GM18519 (cell line): ENCODE results near the gene RFFL.
"Not testable (repeated sequence)": the region's sequence is repeated elsewhere in the genome, so short reads cannot be mapped to it uniquely, and the experiment has no call there.

Experiments
- ATAC-seq: cut with Tn5 transposase; IDR thresholded peaks from one replicate; pipeline ENCODE4 v1.9.1; 2021; ENCODE audit warnings: mild to moderate bottlenecking, moderate library complexity; ENCODE audit not compliant: unreplicated experiment, low FRiP score

RFFL gene

GRCh38 chr17:35050170-35050569 lies 13.3 kb downstream of the RFFL start:
- no peak for ATAC-seq

- ATAC-seq, result no peak
Observed at GRCh38 chr17:35048685-35049379, 14.7 kb downstream of the RFFL start.

DNA sequence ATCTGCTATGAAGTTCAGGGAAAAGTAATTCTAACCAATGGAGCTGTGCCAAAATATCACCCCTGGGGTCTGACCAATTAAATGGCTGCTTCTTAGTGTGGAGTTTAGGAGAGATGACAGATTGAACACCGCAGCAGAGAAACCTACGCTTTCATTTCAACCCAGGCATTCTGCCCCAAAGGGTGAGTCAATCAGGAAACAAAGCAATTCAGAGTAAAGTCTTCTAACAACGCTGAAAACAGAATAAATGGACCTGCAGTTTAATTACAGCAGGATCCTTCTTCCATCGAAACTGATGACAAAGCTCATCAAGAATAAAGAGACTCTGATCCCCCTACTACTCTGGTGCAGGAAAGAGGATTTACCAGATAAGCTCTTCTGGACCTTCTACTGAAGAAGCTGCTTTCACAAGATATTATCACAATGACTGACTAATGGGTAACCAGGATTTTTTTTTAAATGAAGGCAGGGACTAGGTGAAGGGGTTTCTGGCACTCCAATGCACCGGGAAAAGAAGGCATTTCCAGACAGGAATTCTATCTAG lies 16.7 kb downstream of the RFFL start:
- ATAC-seq, result no peak

DNA sequence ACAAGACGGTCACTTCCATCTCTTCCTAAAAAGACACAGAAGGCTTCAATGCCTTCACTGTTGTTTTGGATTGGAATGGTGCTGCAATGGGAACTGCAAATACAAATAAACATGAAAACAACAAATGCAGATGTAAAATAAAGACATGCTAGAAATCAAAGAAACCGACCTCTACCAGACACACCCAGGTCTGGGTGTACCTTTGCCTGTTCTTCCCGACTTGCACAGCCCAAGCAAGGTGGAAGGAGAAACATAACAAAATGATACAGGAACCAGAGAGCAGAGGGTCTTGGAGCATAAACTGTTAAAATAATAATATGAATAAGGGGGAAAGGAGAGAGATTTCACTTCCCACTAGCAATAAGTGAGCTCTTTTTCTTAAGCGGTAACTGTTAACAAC lies 17.3 kb downstream of the RFFL start:
- ATAC-seq, result no peak

DNA sequence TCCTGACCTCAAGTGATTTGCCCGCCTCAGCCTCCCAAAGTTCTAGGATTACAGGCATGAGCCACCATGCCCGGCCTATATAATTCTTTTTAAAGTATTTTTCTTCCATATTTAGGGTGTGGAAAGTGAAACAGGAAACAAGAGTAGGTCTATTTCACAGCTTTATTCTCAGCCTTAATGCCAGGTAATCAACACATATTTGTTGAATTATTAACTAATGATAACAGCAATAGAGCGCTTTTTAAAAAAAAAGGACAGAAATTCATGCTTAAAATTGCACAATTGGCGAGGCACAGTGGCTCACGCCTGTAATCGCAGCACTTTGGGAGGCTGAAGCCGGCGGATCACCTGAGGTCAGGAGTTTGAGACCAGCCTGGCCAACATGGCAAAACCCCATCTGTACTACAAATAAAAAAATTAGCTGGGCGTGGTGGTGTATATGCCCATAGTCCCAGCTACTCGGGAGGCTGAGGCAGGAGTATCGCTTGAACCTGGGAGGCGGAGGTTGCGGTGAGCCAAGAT lies 18.0 kb downstream of the RFFL start:
- not testable (repeated sequence) for ATAC-seq

GRCh38 chr17:35044181-35044580 lies 19.3 kb downstream of the RFFL start:
- ATAC-seq, result no peak

- no peak for ATAC-seq
Observed at GRCh38 chr17:35041390-35041789, 22.1 kb downstream of the RFFL start.

- ATAC-seq, result no peak
Observed at GRCh38 chr17:35038453-35038852, 25.1 kb downstream of the RFFL start.

DNA sequence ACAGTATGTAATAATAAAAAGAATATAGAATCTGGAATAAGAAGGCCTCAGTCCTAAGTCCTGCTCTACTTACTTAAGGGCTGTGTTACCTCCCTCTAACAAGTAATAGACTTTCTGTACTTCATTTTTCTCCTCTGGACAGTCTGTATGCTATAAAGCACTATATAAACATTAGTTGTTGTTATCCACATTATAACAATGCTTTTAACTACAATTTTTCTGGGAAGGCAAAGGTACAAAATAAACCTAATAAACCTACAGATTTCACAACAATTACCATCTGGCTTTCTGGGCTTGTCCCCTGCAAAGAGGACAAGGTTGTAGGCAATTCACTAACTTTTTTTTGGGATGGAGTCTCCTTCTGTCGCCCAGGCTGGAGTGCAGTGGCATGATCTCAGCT lies 32.7 kb downstream of the RFFL start:
- no peak for ATAC-seq

DNA sequence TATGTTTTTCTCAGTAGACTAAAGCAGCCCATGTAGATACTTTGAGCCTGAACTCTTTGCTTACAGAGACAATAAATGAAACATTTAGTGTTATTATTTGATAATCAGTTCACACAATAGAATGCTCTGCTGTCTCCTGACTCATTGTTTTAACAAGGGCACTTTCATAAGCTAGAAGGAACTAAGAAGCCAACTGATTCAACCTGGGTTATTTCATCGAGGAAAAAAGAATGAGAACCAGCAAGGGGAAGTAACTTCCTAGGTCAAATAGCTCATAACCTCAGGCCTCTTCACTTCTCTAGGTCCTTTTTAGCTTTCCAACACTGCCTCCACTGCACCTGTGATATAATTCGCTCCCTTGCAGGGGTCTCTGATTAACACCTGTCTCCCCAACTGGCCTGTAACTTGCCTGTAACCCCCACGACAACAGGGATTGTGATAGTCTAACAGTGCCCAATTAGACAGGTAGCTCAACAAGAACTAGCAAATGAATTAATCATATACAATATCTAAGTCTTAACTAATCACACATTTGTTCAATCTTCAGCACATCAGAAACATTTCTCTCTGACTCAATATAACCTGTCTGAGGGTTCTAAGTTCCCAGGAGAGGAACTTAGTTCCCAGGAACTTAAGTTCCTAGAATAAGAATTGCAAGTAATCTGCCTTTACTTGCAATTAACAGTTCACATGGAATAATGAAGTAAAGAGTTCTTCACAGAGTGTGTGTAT lies 34.8 kb downstream of the RFFL start:
- ATAC-seq, result no peak

DNA sequence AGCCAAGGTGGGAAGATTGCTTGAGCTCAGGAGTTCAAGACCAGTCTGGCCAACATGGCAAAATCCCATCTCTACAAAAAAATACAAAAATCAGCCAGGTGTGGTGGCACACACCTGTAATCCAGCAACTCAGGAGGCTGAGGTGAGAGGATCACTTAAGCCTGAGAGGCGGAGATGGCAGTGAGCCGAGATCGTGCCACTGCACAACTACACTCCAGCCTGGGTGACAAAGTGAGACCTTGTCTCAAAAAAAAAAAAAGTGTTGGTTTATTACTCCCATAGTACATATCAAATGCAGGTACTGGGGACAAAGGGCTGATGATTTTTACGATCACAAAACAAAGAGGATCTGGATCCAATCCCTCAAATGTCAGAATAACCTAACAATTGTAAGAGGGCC lies 35.4 kb downstream of the RFFL start:
- not testable (repeated sequence) for ATAC-seq

DNA sequence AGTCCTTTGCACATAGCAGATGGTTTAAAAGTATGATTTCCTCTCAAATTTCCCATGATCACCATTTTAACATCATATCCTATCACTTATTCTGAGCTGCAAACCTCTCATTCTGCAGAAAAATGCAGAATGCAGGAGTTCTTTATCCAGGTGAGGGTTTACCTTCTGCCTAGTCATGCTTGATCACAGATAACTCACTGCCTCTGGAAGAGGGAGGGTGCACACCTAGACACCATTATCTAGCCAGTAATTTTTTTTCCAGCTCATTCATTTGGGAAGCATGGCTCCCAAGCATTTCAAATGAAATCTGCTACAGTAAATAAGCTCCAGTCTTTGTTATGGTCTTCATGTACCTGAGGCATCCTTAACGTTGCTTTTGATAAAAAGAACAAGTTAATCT lies 38.0 kb downstream of the RFFL start:
- no peak for ATAC-seq

- no peak for ATAC-seq
Observed at GRCh38 chr17:35023538-35023937, 40.0 kb downstream of the RFFL start.

DNA sequence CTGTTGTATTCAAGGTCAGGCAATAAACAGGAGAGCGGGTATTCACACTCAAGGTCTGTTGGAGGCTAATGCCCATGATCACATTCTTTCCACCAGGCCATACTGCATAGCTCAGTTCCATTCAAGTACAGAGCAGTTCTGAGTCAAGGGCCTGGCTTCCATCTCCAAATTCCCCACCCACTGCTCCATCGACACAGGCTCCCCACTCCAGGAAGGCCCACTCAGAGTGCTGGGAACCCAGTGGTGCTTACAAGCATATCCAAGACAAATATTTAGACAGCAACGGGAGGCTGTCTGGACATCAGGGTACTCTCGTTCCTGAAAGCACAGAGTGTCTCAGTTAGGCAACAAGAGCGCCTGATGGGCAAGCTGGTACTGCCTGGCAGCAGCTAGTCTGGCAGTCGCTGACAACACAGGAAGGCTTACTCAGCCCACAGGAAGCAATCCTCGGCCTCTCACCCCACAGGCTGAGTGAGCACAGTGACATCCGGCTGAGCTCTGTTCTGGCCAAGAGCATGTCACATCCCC lies 40.9 kb downstream of the RFFL start:
- ATAC-seq, result no peak

GRCh38 chr17:35021520-35022380 lies 41.8 kb downstream of the RFFL start:
- ATAC-seq, result no peak

GRCh38 chr17:35019386-35020179 lies 43.9 kb downstream of the RFFL start:
- no peak for ATAC-seq

GRCh38 chr17:35018814-35019213 lies 44.7 kb downstream of the RFFL start:
- no peak for ATAC-seq

DNA sequence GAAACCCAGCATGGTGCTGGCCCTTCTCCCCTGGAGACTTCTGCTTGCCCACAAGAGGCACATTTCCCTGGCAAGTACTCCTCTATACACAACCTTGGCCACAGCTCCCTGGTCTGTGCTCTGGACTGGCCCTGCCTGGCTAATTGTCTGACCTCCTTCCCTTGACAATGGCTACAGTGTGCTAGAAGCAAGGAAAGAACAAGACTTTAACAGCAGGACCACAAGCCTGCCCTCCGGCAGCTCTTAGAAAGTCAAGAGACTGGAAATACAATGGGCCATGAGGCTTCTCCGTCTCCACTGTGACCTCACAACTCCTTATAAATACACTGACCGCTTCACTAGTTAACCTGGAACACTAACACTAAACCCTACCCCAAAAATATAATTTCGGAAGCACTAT lies 46.5 kb downstream of the RFFL start:
- no peak for ATAC-seq

GRCh38 chr17:35016369-35016768 lies 47.1 kb downstream of the RFFL start:
- ATAC-seq, result no peak
